Rectal smooth muscle tissue (tissue), 1 donor: Measurements from ENCODE around the gene UVRAG.
A peak's percentile ranks its signal among the peaks of the same experiment; 100 is the strongest.

Experiments
- H3K27ac ChIP-seq: one replicate; pipeline ENCODE4 v1.7.0; 2013; ENCODE audit warnings: low read depth, low read length, inconsistent platforms
- H3K27me3 ChIP-seq: one replicate; pipeline ENCODE4 v1.7.0; 2013; ENCODE audit warnings: low read length; ENCODE audit not compliant: control insufficient read depth, insufficient read depth
- H3K36me3 ChIP-seq: one replicate; pipeline ENCODE4 v1.7.0; 2013; ENCODE audit warnings: low read length; ENCODE audit not compliant: control insufficient read depth, insufficient read depth
- H3K4me1 ChIP-seq: one replicate; pipeline ENCODE4 v1.7.0; 2013; ENCODE audit warnings: low read length; ENCODE audit not compliant: control insufficient read depth, insufficient read depth
- H3K4me3 ChIP-seq: one replicate; pipeline ENCODE4 v1.7.0; 2013; ENCODE audit warnings: low read length
- H3K9ac ChIP-seq: one replicate; pipeline ENCODE4 v1.7.0; 2013; ENCODE audit warnings: low read length

Gene UVRAG

GRCh38 chr11:75802021-75802912, 12.7 kb upstream of the UVRAG start:
- Histone ChIP-seq H3K4me1 (peaks cover 4% of the 10 kb centered on the region), H3K9ac (no peak overlapping the region), H3K36me3 (peaks cover 1% of the 10 kb centered on the region), H3K27me3 (no peaks in the 10 kb centered on the region), H3K4me3 (no peak overlapping the region), H3K27ac (no peak overlapping the region)

DNA sequence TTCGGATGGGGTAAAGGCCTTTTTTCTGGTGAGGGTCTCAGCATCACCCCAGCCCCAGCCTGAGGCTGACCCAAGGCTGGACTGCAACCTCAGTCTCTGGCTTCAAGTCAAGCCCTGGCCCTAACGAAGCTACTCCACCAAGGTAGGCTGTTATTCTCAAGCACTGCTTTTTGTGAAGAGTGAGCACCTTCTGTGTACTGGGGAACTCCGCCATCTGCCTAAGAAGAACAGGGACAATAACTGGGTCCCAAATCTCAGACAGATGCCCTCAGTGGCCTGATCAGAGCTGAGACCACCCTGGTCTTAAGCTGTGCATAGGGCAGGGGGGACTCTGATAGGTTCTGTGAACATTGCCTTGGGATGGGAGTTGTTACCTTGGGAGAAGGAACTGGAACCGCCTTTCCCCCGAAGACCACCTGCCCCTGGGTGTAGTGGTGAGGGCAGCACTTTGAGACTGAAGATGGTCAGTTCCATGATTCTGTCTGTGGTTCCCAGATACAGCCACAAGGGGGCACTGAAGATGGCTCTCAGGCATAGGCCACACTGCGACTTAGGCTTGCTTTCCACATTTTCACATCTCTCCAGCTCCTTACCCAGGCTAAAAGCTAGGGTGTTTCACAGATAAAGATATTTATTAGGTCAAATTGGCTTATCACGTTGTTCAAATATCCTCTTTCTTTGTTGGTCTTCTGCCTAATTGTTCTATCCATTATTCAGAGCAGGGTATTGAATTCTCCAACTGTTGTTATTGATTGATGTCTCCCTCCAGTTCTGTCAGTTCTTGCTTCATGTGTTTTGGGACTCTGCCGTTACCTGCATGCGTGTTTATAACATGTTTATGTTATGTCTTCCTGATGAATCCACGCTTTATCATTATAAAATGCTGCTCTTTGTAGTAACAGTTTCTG, 11.8 kb upstream of the UVRAG start:
- H3K27ac ChIP-seq: no peak overlapping the region
- no peak overlapping the region for H3K9ac ChIP-seq
- H3K4me3 ChIP-seq: no peak overlapping the region
- no peaks in the 10 kb centered on the region for H3K27me3 ChIP-seq
- H3K36me3 ChIP-seq: no peaks in the 10 kb centered on the region
- peaks cover 4% of the 10 kb centered on the region for H3K4me1 ChIP-seq

GRCh38 chr11:75809111-75809510, 5.9 kb upstream of the UVRAG start:
- no peak overlapping the region for H3K4me3 ChIP-seq
- no peaks in the 10 kb centered on the region for H3K4me1 ChIP-seq
- no peak overlapping the region for H3K27ac ChIP-seq
- H3K27me3 ChIP-seq: no peaks in the 10 kb centered on the region
- H3K36me3 ChIP-seq: no peaks in the 10 kb centered on the region
- no peak overlapping the region for H3K9ac ChIP-seq

GRCh38 chr11:75809991-75810390, 5.0 kb upstream of the UVRAG start:
- Histone ChIP-seq H3K27me3 (no peaks in the 10 kb centered on the region), H3K4me1 (no peaks in the 10 kb centered on the region), H3K27ac (no peak overlapping the region), H3K4me3 (no peak overlapping the region), H3K36me3 (no peaks in the 10 kb centered on the region), H3K9ac (no peak overlapping the region)

DNA sequence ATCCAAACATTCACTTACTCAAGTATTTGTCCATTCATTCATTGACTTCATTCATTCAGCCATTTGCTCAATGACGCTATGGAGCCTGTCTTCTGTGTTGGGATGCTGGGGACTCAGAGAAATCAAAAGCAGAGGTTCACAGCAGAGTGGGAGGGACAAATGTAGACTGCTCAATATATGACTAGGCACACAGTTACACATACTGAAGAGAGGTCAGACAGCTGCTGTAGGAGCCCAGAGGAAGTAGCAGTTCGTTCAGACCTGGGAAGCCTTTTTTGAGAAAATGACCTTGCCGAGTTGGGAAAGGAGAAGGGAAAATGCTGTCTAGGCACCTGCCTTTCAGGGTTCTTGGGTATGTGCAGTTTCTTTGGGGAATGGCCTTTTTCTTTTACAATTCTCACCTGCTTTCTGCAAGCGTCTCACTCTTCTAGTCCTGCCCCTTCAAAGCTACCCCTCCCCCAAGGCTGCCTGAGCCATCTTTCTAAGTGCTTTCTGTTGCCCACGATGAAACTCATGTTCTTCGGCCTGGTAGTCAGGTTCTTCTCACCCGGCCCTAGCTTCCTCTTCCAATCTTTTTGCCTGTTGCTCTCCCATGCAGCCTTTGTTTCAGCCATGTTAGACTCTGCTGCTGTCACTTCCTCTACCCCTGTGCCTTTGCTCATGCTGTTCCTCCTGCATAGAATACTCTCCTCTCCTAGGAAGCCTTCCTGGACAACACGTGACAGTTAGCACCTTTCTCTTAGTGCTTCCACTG, 4.2 kb upstream of the UVRAG start:
- Histone ChIP-seq H3K27me3 (no peaks in the 10 kb centered on the region), H3K4me1 (no peaks in the 10 kb centered on the region), H3K4me3 (no peak overlapping the region), H3K9ac (peak overlapping the region; percentile 33), H3K36me3 (no peaks in the 10 kb centered on the region), H3K27ac (no peak overlapping the region)

DNA sequence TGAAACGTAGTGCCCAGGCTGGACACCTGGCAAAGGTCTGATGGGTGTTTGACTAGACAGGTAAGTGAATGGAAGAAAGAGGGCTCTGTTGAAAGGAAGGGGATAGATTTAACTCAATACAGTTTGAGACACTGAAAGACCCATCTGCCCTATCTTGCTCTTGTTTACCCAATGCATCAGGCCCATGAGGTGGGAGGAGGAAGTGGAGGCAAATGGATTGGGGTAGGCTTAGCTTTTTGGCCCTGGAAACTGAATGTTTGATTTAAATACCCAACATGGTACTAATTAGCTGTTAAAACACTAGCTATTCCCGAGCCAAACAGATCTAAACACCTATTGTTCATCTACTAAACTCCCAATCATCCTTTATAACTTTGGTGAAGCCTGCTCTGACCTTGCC, 3.5 kb upstream of the UVRAG start:
- Histone ChIP-seq H3K27ac (no peak overlapping the region), H3K9ac (no peak overlapping the region), H3K4me3 (no peak overlapping the region), H3K27me3 (no peaks in the 10 kb centered on the region), H3K4me1 (peaks cover 5% of the 10 kb centered on the region), H3K36me3 (no peaks in the 10 kb centered on the region)

- Histone ChIP-seq H3K27ac (no peak overlapping the region), H3K4me1 (peaks cover 12% of the 10 kb centered on the region), H3K27me3 (no peaks in the 10 kb centered on the region), H3K36me3 (no peaks in the 10 kb centered on the region), H3K9ac (no peak overlapping the region), H3K4me3 (no peak overlapping the region)
Measured at GRCh38 chr11:75812542-75813040, 2.4 kb upstream of the UVRAG start.

DNA sequence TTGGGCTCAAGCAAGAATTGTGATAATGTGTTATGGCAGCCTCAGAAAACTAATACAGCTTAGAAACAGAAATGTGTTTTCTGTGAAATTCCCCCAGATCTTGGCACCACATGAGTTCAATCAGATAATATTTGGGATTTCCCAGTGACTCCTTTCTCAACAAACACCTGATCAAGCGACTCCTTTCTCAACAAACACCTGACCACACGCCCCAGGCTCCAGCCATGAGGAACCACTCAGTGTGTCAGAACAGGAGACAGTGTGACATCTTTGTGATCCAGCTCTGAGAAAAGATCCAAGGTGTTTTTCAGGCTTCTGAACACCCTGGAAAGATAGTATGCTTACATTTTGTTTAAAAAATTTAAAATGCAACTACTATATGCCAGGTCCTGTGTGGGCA, 1.9 kb upstream of the UVRAG start:
- no peak overlapping the region for H3K27ac ChIP-seq
- no peaks in the 10 kb centered on the region for H3K36me3 ChIP-seq
- H3K4me1 ChIP-seq: peaks cover 12% of the 10 kb centered on the region
- H3K27me3 ChIP-seq: no peaks in the 10 kb centered on the region
- H3K4me3 ChIP-seq: no peak overlapping the region
- H3K9ac ChIP-seq: no peak overlapping the region

DNA sequence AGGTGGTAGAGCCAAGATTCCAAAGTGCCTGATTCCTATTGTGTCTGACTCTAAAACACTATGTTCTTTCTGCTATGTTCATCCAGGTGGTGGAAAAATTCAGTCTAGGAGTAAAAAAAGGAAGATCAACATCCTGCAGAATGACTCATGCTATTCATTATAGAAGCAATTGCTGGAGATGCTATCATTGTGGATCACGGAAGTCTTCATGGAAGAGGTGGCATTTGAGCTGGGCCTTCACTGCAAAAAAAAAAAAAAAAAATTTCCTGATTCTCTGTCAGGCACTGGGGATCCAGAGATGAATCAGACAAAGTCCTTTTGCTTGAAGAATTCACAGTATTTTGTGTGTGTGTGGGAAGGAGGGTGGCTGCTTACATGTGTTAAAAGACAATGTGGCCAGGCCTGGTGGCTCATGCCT, 1.4 kb upstream of the UVRAG start:
- H3K4me3 ChIP-seq: no peak overlapping the region
- no peak overlapping the region for H3K9ac ChIP-seq
- no peak overlapping the region for H3K27ac ChIP-seq
- H3K27me3 ChIP-seq: no peaks in the 10 kb centered on the region
- no peaks in the 10 kb centered on the region for H3K36me3 ChIP-seq
- peaks cover 12% of the 10 kb centered on the region for H3K4me1 ChIP-seq

DNA sequence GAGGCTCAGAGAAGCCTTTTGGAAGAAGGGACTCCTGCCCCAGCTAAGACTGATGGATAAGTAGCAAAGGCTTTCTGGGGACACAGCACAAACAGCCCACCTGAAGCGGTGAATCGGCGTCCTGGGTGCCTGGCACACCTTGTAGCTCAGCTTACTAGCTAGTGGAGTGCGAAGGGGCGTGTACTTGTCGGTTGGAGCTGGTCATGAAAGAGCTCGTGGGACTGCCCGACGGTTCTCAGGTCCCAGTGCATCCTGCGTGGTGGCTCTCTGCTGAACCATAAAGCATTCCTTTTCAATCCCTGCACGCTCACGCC, 690 bp upstream of the UVRAG start:
- Histone ChIP-seq H3K4me1 (peaks cover 12% of the 10 kb centered on the region), H3K36me3 (no peaks in the 10 kb centered on the region), H3K27ac (peak overlapping the region; percentile 44)

DNA sequence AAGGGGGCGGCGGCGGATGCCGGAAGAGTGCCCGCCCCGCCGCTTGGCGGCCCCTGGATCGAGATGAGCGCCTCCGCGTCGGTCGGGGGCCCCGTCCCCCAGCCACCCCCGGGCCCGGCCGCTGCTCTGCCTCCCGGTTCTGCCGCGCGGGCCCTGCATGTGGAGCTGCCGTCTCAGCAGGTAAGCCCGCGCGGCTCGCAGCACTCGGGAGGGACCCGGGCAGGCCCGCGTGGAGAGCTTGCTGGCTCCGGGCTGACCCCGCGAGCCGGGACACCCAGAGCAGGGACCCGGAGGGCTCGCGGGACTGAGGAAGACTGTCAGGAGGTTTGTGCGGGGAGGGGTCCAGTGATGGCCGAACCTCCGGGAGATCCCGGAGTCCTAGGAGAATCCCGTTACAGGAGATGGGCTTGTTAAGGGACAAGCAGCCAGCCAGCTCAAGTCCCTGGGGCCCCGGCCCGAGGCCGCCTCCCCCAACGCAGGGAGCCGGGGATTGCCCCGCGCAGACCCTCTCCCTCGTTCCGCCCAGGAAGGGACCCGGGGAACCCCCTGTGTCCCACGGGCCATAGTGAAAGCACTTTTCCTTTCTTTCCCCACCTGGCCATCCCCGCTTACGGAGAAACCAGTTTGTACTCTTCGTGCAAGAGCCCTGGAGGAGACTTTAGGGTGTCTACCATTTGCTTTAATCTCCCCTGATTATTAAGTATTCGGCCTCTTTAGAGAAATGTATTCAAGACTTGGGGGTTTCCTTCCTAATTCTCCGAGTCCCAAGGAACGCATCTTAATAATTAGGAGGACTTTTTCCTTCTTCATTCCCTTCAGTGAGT, 547 bp downstream of the UVRAG start:
- H3K4me1 ChIP-seq: peaks cover 12% of the 10 kb centered on the region
- no peaks in the 10 kb centered on the region for H3K36me3 ChIP-seq
- peak overlapping the region; percentile 63 for H3K4me3 ChIP-seq
- no peaks in the 10 kb centered on the region for H3K27me3 ChIP-seq
- peak overlapping the region; percentile 91 for H3K27ac ChIP-seq
- peak overlapping the region; percentile 67 for H3K9ac ChIP-seq

More for the DNA sequence above, 690 bp upstream of the UVRAG start:
- Histone ChIP-seq H3K4me3 (peak overlapping the region; percentile 63), H3K9ac (peak overlapping the region; percentile 25), H3K27me3 (no peaks in the 10 kb centered on the region)
